NCI-H460 (cell line): ENCODE results near the gene DEGS2. TPM values are rescaled to one million over a fixed set of nuclear protein-coding genes. Genes with fewer than 3 reads are reported as not detected.
"Not testable (repeated sequence)": the region's sequence is repeated elsewhere in the genome, so short reads cannot be mapped to it uniquely, and the experiment has no call there.

Experiments used
- DNase-seq: peaks from one replicate; pipeline ENCODE4 v3.0.0-alpha.2; 2016; ENCODE audit warnings: low read depth; ENCODE audit errors: extremely low read depth
- polyA plus RNA-seq: library from polyadenylated mRNA; depleted of rRNA; stranded (reverse); fragments of >200 nt; gene quantifications from 2 replicates; pipeline ENCODE4 v1.2.3, GENCODE V29; 2014; cell fraction: nucleus; rRNA removed
- total RNA-seq: library from RNA; depleted of rRNA; stranded (reverse); fragments of >200 nt; shearing (Covaris generic); gene quantifications from 2 replicates; pipeline ENCODE4 v1.2.3, GENCODE V29; 2014; rRNA removed

DEGS2 gene
- total RNA-seq: 0.54 TPM in 1 of 2 replicates, not detected in the other
- polyA plus RNA-seq: not detected in 2 replicates

DNA sequence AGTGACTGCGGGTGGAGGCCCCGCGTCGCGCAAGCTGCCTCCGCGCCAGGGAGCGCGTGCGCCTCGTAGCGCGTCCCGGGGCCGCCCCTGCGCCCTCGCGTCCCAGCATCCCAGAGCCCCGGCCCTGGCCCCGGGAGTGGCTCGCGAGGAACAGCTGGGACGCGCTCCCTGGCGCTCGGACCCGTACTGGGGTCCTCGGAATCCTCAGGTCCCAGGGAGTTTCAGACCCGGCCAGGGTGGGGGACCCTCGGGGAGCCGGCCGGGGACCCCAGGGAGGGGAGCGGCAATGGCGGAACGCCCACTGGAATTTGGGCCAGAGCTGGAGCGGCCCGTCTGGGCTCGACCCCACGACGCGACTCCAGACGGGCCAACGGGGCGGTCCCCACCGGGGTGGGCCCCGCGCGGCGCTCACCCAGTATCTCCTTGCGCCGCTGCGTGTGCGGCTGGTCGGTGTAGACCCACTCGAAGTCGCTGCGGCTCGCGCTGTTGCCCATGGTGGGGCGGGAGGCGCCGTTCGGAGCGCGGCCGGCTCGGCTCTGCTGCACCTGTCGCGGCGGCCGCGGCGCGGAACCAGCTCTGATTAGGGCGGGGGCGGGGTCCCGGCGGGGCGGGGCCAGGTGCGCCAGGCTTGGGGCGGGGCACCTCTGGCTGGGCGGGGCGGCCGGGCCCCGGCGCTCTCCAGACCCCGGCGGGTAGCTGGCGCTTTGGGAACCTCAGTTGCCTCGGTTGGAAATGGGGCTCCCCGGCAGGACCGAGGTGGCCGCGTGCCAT, at the start of gene DEGS2:
TSS of gene DEGS2 (minus strand) at position 552 of the 771 bp plus-strand sequence. CDS start at position 494, 58 bp downstream.
- no peak for DNase-seq

DNA sequence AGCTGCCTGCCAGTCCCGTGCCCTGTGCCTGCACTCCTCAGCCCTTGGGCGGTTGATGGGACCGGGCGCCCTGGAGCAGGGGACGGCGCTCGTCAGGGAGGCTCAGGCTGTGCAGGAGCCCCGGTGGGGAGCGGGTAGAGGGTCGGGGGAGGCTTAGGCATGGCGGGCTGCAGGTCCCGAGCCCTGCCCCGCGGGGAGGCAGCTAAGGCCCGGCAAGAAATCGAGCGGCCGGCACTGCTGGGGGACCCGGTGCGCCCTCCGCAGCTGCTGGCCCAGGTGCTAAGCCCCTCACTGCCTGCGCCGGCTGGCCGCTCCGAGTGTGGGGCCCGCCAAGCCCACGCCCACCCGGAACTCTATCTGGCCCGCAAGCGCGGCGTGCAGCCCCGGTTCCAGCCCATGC, 48.7 kb upstream of the DEGS2 start:
- not testable (repeated sequence) for DNase-seq

DNA sequence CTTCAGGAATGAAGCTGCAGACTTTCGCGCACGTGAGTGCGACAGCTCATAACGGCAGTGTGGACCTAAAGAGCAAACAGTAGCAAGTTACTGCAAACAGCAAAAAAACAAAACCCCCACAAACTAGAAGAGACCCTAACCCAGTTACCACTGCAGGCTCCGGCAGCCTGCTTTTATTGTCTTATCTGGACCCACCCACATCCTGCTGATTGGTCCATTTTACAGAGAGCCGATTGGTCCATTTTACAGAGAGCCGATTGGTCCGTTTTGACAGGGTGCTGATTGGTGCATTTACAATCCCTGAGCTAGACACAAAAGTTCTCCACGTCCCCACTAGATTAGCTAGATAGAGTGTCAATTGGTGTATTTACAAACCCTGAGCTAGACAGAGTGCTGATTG, 48.1 kb upstream of the DEGS2 start:
- not testable (repeated sequence) for DNase-seq

DNA sequence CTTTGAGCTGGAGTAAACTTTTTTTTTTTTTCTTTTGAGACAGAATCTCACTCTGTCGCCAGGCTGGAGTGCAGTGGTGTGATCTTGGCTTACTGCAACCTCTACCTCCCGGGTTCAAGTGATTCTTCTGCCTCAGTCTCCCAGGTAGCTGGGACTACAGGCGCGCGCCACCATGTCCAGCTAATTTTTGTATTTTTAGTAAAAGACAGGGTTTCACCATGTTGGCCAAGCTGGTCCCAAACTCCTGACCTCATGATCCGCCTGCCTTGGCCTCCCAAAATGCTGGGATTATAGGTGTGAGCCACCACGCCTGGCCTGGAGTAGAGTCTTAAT, 45.4 kb upstream of the DEGS2 start:
- DNase-seq: not testable (repeated sequence)

DNA sequence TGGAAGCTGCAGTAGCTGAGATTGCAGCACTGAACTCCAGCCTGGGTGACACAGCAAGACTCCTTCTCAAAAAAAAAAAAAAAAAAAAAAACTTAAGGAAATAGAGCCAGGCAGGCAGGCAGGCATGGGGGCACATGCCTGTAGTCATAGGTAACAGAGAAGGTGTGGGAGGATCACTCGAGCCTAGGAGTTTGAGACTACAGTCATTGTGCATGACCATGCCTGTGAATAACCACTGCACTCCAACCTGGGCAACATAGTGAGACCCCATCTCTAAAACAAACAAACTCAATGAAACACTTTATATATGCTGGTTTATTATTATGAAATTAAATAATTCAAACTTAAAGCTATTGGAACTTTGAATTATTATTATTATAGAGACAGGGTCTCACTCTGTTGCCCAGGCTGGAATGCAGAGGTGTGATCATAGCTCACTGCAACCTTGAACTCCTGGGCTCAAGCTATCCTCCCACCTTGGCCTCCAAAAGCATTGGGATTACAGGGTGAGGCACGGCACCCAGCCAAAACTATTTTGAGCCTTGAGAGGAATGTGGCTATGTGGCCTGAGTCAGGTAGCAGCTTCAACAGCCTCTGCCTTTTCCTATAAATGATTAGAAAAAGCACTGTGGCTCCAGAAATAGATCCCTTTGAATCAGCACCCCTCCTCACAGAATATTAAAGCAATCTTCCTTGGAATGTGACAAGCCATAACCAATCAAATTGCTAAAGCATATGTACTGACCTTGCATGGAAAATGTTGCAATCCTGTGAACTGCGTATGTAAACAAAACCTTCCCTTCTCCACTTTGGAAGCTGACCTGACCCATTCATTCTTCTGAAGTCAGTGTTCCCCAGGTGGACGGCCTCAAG, 44.8 kb upstream of the DEGS2 start:
- peak; percentile 31 for DNase-seq

DNA sequence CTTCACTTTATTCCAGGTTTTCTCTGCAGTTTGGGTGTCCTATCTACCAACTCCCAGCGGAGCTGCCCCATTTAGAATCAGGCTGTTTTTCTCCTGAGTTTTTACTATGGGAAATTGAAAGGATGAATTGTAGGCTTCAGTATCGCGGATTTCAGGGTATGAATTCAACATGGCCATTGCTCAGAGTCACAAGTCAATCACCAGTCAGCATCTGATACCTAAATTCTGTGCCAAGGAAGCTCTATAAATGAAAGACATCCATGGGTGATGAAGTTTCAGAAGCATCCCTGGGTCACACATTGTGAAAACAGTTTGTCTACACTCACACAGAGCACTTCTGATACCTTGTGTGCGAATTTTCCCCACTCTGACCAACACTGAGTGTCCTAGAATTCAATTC, 43.7 kb upstream of the DEGS2 start:
- no peak for DNase-seq

DNA sequence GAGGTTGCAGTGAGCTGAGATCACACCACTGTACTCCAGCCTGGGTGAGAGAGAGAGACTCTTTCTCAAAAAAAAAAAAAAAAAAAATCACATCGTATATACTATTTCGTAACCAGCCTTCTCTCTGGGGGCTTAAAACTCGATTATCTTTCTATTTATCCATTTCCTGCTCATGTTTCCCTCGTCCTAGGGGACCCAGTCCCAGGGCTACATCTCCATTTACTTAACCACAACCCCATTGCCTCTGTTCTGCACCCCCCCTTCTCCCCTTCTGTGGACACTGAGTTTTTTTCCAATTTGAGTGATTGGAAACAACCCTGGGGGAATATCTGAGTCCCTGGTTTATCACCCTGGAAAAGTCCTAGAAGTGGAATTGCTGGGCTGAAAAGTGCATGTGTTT, 43.3 kb upstream of the DEGS2 start:
- no peak for DNase-seq

DNA sequence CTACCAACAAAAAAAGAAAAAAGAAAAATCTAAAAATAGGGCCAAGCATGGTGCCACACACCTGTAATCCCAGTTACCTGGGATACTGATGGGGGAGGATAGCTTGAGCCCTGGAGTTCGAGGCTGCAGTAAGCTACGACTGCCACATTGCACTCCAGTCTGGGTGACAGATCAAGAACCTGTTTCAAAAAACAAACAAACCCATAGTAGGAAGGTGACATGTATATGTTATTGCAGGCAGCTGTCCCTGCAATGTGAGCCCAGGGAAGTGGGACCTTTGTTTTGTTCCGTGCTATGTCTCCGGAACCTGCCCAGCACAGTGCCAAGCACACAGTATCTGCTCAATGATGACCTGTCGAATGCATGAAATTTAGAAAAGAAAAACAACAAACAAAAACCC, 42.3 kb upstream of the DEGS2 start:
- DNase-seq: no peak

DNA sequence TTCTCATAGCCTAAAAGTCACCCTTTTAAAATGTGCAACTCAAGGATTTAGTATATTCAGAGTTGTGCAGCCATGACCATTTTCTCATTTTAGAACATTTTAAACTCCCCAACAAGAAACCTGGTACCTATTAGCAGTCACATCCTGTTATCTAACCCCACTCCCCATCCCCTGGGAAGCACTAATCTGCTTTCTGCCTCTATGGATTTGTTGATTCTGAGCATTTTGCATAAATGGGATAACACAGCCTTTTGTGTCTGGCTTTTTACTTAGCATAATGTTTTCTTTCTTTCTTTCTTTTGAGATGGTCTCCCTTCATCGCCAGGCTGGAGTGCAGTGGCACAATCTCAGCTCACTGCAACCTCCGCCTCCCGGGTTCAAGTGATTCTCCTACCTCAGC, 40.9 kb upstream of the DEGS2 start:
- no peak for DNase-seq

DNA sequence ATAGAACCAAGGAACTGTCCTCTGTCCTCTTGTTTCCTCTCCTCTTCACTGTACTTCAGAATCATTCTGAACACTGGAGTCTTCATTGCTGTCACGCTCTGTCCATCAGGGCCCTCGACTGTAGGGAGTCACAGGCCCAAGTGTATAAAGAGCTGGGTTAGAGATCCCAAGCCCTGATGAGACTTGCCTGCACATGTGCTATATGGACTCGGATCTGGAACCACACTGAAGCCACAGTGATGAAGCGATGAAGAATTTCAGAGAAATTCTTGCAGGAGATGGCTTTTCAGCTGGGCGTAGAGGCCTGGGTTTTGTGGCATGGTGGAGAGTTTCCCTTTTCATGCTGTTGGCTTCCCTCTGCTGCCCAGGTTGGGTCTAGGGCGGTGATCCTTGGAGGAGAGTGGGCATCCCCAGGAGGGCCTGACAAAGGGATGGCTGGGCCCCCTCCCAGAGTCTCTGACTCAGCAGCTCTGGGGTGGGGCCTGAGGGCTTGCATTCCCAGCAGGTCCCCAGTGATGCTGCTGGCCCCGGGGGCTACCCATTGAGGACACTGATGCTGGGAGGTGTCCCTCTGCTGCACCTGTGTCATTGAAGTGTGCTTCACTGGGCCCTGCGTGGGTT, 39.9 kb upstream of the DEGS2 start:
- no peak for DNase-seq

DNA sequence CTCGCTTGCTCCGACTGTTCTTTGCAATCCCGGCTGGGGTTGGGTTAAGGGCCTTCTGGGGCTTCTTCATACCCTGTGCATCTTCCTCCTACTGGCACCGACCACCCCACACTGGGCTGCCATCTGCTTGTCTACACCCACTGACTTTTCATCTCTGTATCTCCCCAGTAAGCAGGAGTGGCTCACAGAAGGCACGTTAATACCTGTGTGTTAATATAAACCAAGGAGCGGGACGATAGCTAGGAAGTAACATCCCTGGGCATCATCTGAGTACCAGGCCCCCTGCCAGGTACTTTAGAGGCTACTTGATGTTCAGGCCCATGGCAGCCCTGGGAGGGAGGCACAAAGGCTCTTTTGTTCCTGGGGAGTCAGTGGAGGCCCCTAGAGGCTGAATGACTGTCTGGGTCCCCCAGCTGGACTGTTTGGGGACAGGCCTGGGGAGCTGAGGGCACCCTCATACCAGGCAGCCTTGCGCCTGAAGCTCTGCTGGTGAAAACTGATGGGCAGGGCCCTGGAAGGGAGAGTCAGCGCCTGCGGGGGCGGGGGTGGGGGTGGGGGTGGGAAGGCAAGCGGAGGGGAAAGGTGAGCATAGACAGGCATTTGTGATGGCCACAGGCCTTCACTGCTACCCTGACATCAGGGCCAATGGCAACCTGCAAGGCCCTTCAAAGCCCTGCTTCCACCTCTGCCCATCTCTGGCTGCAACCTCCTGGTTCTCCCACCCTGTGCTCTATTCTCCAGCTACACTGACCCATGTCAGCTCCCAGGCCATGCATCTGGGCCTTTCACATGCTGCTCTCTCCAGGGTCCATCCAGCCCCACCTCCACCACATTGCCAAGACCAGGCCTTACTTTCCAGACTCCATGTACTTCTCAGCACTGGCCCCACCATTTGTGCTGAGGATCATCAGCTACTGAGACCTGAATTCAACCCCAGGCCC, 34.2 kb upstream of the DEGS2 start:
- peak; percentile 15 for DNase-seq

DNA sequence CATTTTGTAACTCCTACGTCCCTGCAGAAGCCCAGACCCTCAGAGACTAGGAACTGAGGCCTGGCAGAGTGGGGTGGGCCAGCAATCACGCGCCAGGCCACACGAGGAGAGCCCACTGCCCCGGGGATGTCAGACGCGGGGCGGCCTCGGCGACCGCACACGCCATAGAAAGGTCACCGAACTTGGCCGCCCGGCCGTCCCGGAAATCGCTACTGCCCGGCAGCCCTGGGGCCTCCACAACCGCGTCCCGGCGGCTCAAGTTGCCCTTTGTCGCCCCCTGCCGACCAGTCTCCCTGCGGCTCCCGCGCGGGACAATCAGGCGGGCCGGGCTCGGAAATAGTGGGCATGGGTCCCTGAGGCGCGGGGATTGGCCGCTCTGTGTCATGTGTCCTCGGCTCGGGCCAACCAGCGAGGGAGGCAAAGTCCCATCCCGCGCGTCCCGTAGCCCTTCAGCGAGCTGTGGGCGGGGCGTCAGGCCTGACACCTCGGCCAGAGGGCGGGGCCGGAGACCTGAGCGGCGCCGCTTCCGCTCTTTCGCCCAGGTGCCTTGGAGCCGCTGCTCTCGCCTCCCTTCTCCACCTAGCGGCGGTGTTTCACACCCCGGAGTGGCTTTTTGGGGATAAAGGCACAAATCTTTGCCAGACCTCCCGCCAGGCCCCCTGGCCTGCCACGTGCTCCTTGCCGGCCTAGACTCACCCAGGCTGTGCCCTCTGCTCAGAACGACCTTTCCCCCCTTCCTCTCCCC, 33.4 kb upstream of the DEGS2 start:
- DNase-seq: peak; percentile 98

DNA sequence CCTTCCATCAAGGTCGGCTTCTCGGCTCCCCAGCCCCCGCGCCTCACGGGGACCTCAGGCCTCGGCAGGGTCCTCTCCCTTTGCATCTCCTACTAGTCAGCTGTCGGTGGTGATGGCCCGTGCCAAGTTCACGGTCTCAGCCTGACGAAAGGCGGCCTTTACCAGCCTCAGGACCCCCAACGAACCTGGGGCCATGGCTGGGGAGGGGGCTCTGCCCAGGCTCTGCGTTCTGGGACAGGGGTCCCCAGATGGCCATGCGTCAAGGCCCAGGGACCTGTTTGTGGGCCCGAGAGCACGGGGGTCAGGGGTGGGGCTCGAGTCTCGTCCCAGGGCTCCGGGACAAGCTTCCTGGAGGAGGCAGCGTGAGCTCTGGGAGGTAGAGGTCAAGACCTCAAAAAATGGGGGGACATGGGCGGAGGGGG, 32.8 kb upstream of the DEGS2 start:
- DNase-seq: no peak

DNA sequence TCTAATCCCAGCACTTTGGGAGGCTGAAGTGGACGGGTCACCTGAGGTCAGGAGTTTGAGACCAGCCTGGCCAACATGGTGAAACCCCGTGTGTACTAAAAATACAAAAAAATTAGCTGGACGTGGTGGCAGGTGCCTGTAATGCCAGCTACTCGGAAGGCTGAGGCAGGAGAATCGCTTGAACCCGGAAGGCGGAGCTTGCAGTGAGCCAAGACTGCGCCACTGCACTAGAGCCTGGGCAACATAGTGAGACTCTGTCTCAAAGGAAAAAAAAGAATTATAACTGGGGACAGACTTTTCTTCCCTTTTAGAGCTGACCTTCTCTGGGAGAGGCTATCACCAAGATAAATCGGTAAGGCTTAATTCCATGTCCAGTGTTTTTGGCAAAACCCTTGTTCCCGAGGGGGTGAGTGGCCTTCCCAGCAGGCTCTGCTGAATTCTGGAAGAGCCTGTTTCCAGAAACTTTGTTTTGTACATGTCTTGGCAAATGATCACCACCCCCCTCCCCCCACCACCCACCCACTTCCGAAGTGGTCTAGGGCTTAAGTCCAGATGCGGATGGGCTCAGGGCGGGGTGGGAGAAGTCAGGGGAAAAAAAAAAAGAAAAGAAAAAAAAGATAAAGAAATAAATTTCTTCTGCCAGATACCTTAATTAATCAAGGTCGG, 32.3 kb upstream of the DEGS2 start:
- DNase-seq: no peak

DNA sequence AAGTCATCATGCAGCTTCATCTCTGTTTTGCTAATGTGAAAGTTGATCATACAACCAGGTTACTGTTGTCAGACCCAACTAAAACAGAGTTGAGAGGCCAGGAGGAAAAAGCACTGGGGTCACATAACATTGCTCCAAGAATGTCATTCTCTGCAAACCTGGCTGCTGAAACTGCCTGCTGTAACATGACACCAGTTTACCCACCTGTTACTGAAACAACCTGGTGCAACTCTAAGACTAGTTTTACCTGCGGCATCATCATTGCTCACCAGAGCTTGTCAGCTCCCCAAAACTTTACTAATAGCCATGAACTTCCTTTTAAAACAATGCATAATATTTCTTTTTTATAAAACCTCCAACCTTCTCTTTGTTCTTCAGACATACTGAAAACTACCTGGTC, 30.7 kb upstream of the DEGS2 start:
- no peak for DNase-seq

DNA sequence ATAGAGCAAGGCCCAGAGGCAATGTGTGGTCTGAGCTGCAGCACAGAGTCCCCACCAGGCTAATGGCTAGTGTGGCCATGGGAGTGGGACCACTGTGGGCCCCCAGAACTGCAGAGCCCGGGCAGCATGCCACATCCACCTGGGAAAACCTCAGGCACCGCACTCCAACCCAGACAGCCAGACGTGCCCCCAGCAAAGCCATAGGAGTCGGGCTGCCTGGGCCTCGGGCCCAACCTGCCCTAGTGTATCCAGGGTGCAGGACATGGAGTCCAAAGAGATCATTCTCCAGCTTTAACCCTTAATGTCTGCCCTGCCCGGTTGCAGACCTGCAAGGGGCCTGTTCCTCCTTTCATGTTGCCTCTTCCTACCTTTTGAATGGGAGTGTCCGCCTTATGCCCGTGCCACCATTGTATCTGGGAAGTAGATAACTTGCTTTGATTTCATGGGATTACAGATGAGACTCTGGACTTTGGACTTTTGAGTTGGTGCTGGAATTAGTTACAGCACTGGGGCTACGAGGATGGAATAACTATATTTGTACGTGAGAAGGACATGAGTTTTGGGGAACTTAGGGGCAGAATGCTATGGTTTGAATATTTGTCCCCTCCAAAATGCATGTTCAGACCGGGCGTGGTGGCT, 29.1 kb upstream of the DEGS2 start:
- DNase-seq: no peak

DNA sequence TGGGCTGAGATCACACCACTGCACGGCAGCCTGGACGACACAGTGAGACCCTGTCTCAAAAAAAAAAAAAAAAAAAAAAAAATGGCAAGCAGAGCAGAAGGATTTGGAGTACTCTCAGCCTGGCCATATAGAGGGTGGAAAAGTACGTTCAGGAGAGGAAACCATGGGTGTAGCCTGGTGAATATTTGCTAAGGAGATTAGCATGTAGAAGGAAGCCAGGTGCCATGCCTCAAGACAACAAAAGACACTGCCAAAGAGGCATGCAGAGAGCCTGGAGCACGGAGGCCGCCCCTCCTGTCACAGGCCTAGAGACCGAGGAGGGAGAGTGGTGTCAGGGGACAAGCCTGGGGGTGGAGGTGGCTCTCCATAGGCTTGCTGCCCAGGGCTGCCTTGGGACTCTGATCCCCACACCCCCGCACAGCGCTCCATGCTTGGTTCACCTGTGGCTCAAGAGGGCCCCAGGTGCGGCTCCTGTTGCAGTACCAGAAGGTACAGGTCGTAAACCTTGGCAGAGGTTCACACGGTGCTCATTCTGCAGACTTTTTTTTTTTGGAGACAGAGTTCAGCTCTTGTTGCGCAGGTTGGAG, 27.9 kb upstream of the DEGS2 start:
- DNase-seq: no peak
